Fibroblast of skin of right biceps (primary cell): ENCODE measurements around the gene KRTAP3-1.

Source experiments
- DNase-seq: peaks from one replicate; pipeline ENCODE4 v3.0.0-alpha.2; 2013

KRTAP3-1 gene

GRCh38 chr17:40974366-40974765 is 34.6 kb downstream of the KRTAP3-1 start:
- DNase-seq: no peak

- no peak for DNase-seq
Measured at GRCh38 chr17:40967582-40967981, 41.3 kb downstream of the KRTAP3-1 start.

DNA sequence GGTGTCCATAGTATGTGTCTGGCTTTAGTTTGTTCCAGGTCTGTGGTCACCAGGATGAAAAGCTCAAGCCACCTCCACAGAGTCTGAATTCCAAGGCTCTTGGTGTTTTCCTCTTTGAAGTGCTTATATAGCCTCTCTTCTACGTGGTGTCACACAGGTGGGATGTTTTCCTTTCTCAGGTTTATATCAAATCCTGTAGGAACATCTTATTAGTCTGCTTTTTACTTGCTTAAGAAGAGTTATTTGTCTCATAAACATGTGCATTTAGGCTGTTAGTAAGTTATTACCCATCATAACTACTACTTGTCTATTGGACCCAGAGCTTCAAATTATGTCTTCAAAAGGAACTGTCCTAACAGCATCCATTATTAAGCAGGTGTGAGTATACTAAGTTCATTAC is 42.1 kb downstream of the KRTAP3-1 start, which contains the start of gene KRT39:
KRT39 (minus strand) TSS at position 101 of the 400 bp plus-strand sequence; CDS start at position 9, 92 bp downstream.
- DNase-seq: no peak

GRCh38 chr17:40963838-40964237 is 45.1 kb downstream of the KRTAP3-1 start:
- DNase-seq: peak; percentile 26

GRCh38 chr17:40962059-40962561 is 46.8 kb downstream of the KRTAP3-1 start:
- DNase-seq: no peak

- no peak for DNase-seq
Measured at GRCh38 chr17:40961591-40961990, 47.3 kb downstream of the KRTAP3-1 start.

- no peak for DNase-seq
Measured at GRCh38 chr17:40960144-40960543, 48.8 kb downstream of the KRTAP3-1 start.
